HepG2 (cell line): Measurements from ENCODE around the gene ELP2. TPM values are rescaled to one million over a fixed set of nuclear protein-coding genes. Genes with fewer than 3 reads are reported as not detected.

Experiments
- CERS6 ChIP-seq: sonication (generic); formaldehyde crosslinking; IDR thresholded peaks from 2 replicates; pipeline ENCODE4 v1.5.0; 2020; ENCODE audit warnings: missing genetic modification reagents
- DPF2 ChIP-seq: sonication (generic); formaldehyde crosslinking; IDR thresholded peaks from 2 replicates; pipeline ENCODE4 v1.4.0; 2020; ENCODE audit warnings: mild to moderate bottlenecking, low read depth, missing genetic modification reagents, borderline replicate concordance
- GATA4 ChIP-seq: sonication (generic); IDR thresholded peaks from 2 replicates; pipeline ENCODE4 v1.6.1; 2016; ENCODE audit warnings: antibody characterized with exemption, low read depth, borderline replicate concordance
- HMG20B ChIP-seq: conservative IDR thresholded peaks from 2 replicates; pipeline ENCODE4 v1.6.1; 2016; ENCODE audit warnings: missing genetic modification reagents, missing compliant biosample characterization
- HNRNPL ChIP-seq: fragments of 200-400 bp; formaldehyde crosslinking; IDR thresholded peaks from 2 replicates; pipeline ENCODE4 v1.6.1; 2017; ENCODE audit warnings: mild to moderate bottlenecking, low read depth, low read length
- HOXD1 ChIP-seq: sonication (generic); formaldehyde crosslinking; IDR thresholded peaks from 2 replicates; pipeline ENCODE4 v1.5.0; 2020; ENCODE audit warnings: missing genetic modification reagents
- IRF2 ChIP-seq: IDR thresholded peaks from 2 replicates; pipeline ENCODE4 v1.6.1; 2018; ENCODE audit warnings: missing genetic modification reagents, missing compliant biosample characterization
- MZF1 ChIP-seq: sonication (generic); formaldehyde crosslinking; IDR thresholded peaks from 2 replicates; pipeline ENCODE4 v1.8.1; 2023; ENCODE audit warnings: mild to moderate bottlenecking, missing genetic modification reagents, borderline replicate concordance
- NBN ChIP-seq: fragments of 450-650 bp; conservative IDR thresholded peaks from 2 replicates; pipeline ENCODE4 v1.6.1; 2017
- NFIC ChIP-seq: IDR thresholded peaks from 2 replicates; pipeline ENCODE4 v1.6.1; 2012; ENCODE audit warnings: mild to moderate bottlenecking, low read length, inconsistent platforms
- PHF20 ChIP-seq: sonication (generic); formaldehyde crosslinking; IDR thresholded peaks from 2 replicates; pipeline ENCODE4 v1.5.0; 2020; ENCODE audit warnings: mild to moderate bottlenecking, missing genetic modification reagents
- PHF21A ChIP-seq: sonication (generic); formaldehyde crosslinking; IDR thresholded peaks from 2 replicates; pipeline ENCODE4 v1.5.0; 2020; ENCODE audit warnings: mild to moderate bottlenecking, missing genetic modification reagents
- SMC3 ChIP-seq: IDR thresholded peaks from 2 replicates; pipeline ENCODE4 v1.6.1; 2011; ENCODE audit warnings: low read length, improper control_type of control experiment
- TEAD2 ChIP-seq: sonication (generic); formaldehyde crosslinking; IDR thresholded peaks from 2 replicates; pipeline ENCODE4 v1.9.0; 2021; ENCODE audit warnings: missing genetic modification reagents
- TP53 ChIP-seq: sonication (generic); formaldehyde crosslinking; conservative IDR thresholded peaks from 2 replicates; pipeline ENCODE4 v1.4.0; 2020; ENCODE audit warnings: missing genetic modification reagents
- ZBED4 ChIP-seq: sonication (generic); formaldehyde crosslinking; IDR thresholded peaks from 2 replicates; pipeline ENCODE4 v1.4.0; 2020; ENCODE audit warnings: missing genetic modification reagents, borderline replicate concordance
- ZBTB42 ChIP-seq: sonication (generic); formaldehyde crosslinking; IDR thresholded peaks from 2 replicates; pipeline ENCODE4 v1.5.0; 2020; ENCODE audit warnings: mild to moderate bottlenecking, missing genetic modification reagents
- ZEB1 ChIP-seq: IDR thresholded peaks from 2 replicates; pipeline ENCODE4 v1.6.1; 2012; ENCODE audit warnings: mild to moderate bottlenecking, low read depth, inconsistent platforms; ENCODE audit not compliant: insufficient replicate concordance
- ZFY ChIP-seq: sonication (generic); formaldehyde crosslinking; IDR thresholded peaks from 2 replicates; pipeline ENCODE4 v1.4.0; 2020; ENCODE audit warnings: missing genetic modification reagents
- ZNF234 ChIP-seq: sonication (generic); formaldehyde crosslinking; conservative IDR thresholded peaks from 2 replicates; pipeline ENCODE4 v1.5.1; 2020; ENCODE audit warnings: mild to moderate bottlenecking, missing genetic modification reagents
- ZNF30 ChIP-seq: sonication (generic); formaldehyde crosslinking; IDR thresholded peaks from 2 replicates; pipeline ENCODE4 v1.5.0; 2020; ENCODE audit warnings: mild to moderate bottlenecking, missing genetic modification reagents
- ZNF337 ChIP-seq: sonication (generic); formaldehyde crosslinking; IDR thresholded peaks from 2 replicates; pipeline ENCODE4 v1.5.1; 2020; ENCODE audit warnings: missing genetic modification reagents, low read depth, mild to moderate bottlenecking, borderline replicate concordance
- ZNF382 ChIP-seq: sonication (generic); formaldehyde crosslinking; IDR thresholded peaks from 2 replicates; pipeline ENCODE4 v1.5.0; 2020; ENCODE audit warnings: missing genetic modification reagents, mild to moderate bottlenecking, borderline replicate concordance
- ZNF569 ChIP-seq: sonication (generic); formaldehyde crosslinking; IDR thresholded peaks from 2 replicates; pipeline ENCODE4 v1.5.0; 2020; ENCODE audit warnings: mild to moderate bottlenecking, missing genetic modification reagents, moderate library complexity, borderline replicate concordance
- ZZZ3 ChIP-seq: sonication (generic); formaldehyde crosslinking; IDR thresholded peaks from 2 replicates; pipeline ENCODE4 v1.4.0; 2020; ENCODE audit warnings: missing genetic modification reagents, mild to moderate bottlenecking, borderline replicate concordance
- polyA plus RNA-seq, 8 experiments: library from polyadenylated mRNA; depleted of rRNA in 3 of 8; stranded (reverse) in 7 of 8; unstranded in 1 of 8; fragments of >200 nt; fragmentation: Illumina TruSeq in 4 of 8; extraction: Trizol in 4 of 8; gene quantifications; 2 replicates each; pipeline versions ENCODE4 v1.2.1 to v1.2.3, GENCODE V29; 2011 to 2016; ENCODE audit warnings: low read depth in 4 of 8, missing spikeins in 1 of 8, mixed read lengths in 1 of 8; ENCODE audit not compliant: insufficient read depth in 1 of 8
- total RNA-seq, 5 experiments: library from RNA; depleted of rRNA; stranded (reverse); fragments of >200 nt; fragmentation: Illumina TruSeq; extraction: Trizol; gene quantifications; 2 replicates each; pipeline ENCODE4 v1.2.3, GENCODE V29; 2016; ENCODE audit warnings: low read depth in 1 of 5

Gene ELP2
- total and polyA plus RNA-seq, 2 of the 13 experiments (the other 11 are each of a cell fraction or from before 2014, with no cell fraction given), result 98.7 to 100 TPM

- TF ChIP-seq DPF2 (no peak), ZNF234 (CRISPR knock-in tag) (no peak), ZFY (CRISPR knock-in tag) (peak; percentile 98), MZF1 (CRISPR knock-in tag) (no peak), PHF21A (CRISPR knock-in tag) (peak; percentile 84), NBN (no peak), ZEB1 (peak; percentile 2), PHF20 (CRISPR knock-in tag) (peak; percentile 73; the same call in 1 of the 2 replicates), HNRNPL (peak; percentile 81; the same call in 1 of the 2 replicates), ZNF337 (CRISPR knock-in tag) (0 out of 2 replicates have a peak, but pooled peaks have one; percentile 52), ZBTB42 (CRISPR knock-in tag) (no peak), ZZZ3 (CRISPR knock-in tag) (peak; percentile 59; the same call in 1 of the 2 replicates), TP53 (no peak), ZNF569 (CRISPR knock-in tag) (no peak), GATA4 (no peak), CERS6 (0 out of 2 replicates have a peak, but pooled peaks have one; percentile 19), HOXD1 (CRISPR knock-in tag) (peak; percentile 20; the same call in 1 of the 2 replicates), HMG20B (CRISPR knock-in tag) (no peak), ZNF30 (CRISPR knock-in tag) (peak; percentile 52; the same call in 1 of the 2 replicates), NFIC (no peak; the same call in 1 of the 2 replicates), ZBED4 (CRISPR knock-in tag) (peak; percentile 13), IRF2 (CRISPR knock-in tag) (no peak; the same call in 1 of the 2 replicates), TEAD2 (CRISPR knock-in tag) (0 out of 2 replicates have a peak, but pooled peaks have one; percentile 38), ZNF382 (CRISPR knock-in tag) (no peak), SMC3 (no peak)
These were observed at the start of gene ELP2, which contains the start of gene SLC39A6 (continued) for GRCh38 chr18:36129300-36130038.
